ENCODE results near the gene PDIA4.

Gene PDIA4

DNA sequence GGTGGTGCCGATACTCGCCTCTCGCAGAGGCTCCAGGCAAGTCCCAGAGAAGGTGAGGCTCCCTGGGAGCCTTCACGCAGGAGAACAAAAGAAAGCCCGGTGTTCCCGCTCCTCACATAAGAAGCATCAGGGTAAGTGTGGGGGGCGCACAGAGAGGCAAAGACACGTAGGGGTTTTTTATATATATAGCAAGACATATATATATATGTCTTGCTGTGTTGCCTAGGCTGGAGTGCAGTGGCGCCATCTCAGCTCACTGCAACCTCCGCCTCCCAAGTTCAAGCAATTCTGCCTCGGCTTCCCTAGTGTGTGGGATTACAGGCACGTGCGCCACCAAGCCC is 61.3 kb downstream of the PDIA4 start:
- ChIA-PET POLR2A (ENCODE audit: low non-redundant PET) (no interaction called here), CTCF (interaction anchor here (0.6 to 1.6 kb wide), 8 partner anchors 8 to 491 kb away, joined by 3 to 5 read pairs (median 4); no protein-coding TSS in a partner anchor)
- TF ChIP-seq, protein P1, sequence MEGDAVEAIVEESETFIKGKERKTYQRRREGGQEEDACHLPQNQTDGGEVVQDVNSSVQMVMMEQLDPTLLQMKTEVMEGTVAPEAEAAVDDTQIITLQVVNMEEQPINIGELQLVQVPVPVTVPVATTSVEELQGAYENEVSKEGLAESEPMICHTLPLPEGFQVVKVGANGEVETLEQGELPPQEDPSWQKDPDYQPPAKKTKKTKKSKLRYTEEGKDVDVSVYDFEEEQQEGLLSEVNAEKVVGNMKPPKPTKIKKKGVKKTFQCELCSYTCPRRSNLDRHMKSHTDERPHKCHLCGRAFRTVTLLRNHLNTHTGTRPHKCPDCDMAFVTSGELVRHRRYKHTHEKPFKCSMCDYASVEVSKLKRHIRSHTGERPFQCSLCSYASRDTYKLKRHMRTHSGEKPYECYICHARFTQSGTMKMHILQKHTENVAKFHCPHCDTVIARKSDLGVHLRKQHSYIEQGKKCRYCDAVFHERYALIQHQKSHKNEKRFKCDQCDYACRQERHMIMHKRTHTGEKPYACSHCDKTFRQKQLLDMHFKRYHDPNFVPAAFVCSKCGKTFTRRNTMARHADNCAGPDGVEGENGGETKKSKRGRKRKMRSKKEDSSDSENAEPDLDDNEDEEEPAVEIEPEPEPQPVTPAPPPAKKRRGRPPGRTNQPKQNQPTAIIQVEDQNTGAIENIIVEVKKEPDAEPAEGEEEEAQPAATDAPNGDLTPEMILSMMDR (conservative IDR thresholded peaks at IDR 0.05; ENCODE audit: low read depth) = peak; percentile 81
- H3K27ac ChIP-seq = peak overlapping the region; percentile 69
- DNase-seq (ENCODE audit: low spot score) = no peak

DNA sequence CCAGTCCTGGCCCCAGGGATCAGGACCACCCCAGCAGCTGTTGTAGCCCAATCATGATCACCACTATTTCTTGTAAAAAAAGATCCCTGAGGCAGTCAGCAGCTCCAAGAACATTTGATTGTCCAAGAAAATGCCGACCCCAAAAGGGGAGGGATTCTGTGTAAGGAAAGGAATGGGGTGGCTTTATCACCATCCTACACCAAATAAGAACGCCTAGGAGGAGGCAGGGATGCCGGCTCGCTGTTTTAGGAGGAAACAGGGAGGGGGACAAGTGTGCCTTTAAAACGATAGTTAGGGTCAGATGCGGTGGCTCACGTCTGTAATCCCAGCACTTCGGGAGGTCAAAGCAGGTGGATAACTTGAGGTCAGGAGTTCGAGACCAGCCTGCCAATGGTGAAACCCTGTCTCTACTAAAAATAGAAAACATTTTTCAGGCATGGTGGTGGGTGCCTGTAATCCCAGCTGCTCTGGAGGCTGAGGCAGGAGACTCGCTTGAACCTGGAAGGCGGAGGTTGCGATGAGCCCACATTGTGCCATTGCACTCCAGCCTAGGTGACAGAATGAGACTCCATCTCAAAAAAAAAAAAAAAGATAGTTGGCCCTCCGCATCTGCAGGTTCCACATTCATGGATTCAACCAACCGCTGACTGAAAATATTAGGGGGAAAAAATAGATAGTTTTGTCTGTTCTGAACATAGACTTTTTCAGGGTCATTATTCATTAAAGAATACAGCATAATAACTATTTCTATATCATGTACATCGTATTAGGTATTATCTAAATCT is 63.6 kb downstream of the PDIA4 start:
- POLR2A ChIA-PET (ENCODE audit: low non-redundant PET) = no interaction called here
- TF ChIP-seq, protein P1 (conservative IDR thresholded peaks at IDR 0.05; ENCODE audit: low read depth) = no peak
- CTCF ChIA-PET = interaction anchor here (0.6 kb wide), 1 partner anchor 19 kb away, joined by 4 read pairs; no protein-coding TSS in a partner anchor
- DNase-seq (ENCODE audit: low spot score) = no peak
- H3K27ac ChIP-seq = no peak overlapping the region

DNA sequence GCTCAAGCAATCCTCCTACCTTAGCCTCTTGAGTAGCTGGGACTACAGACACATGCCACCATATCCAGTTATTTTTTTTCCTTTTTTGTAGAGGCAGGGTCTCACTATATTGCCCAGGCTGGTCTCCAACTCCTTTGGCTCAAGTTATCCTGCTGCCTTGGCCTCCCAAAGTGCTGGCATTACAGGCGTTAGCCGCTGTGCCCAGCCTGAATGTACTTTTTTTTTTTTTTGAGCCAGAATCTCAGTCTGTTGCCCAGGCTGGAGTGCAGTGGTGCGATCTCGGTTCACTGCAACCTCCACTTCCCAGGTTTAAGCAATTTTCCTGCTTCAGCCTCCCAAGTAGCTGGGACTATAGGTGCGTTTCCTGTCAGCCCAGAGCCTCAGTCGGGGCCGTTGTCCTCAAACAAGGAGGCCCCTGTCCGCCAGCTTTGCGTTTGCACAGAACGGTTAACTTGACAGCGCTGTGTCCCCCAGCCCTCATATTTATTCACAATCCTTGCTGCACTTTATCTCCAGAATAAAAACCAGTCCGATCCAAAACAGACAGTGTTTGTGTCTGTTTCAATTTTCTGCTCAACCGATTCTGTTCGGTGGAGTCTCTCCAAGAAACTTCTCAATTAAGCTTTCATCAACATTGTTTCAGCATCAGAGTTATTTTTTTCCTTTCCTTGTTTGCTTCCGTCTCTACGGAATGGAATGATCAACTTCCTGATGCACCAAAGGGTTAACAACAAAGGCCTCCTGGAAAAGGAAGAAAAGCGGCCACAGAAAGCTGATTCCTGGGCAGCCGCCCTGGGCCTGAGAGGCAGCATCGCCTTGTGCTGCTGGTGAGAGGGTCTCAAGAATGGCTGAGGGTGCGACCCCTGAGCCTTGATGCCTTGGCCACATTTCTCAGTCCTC is 64.5 kb downstream of the PDIA4 start:
- H3K27ac ChIP-seq = peak overlapping the region; percentile 31; the same call in 1 of the 2 replicates
- CTCF ChIA-PET = interaction anchor here (0.5 to 0.7 kb wide), 3 partner anchors 10 to 22 kb away, joined by 3 to 4 read pairs (median 3); no protein-coding TSS in a partner anchor
- POLR2A ChIA-PET (ENCODE audit: low non-redundant PET) = no interaction called here
- DNase-seq (ENCODE audit: low spot score) = no peak
- TF ChIP-seq, protein P1 (conservative IDR thresholded peaks at IDR 0.05; ENCODE audit: low read depth) = no peak

DNA sequence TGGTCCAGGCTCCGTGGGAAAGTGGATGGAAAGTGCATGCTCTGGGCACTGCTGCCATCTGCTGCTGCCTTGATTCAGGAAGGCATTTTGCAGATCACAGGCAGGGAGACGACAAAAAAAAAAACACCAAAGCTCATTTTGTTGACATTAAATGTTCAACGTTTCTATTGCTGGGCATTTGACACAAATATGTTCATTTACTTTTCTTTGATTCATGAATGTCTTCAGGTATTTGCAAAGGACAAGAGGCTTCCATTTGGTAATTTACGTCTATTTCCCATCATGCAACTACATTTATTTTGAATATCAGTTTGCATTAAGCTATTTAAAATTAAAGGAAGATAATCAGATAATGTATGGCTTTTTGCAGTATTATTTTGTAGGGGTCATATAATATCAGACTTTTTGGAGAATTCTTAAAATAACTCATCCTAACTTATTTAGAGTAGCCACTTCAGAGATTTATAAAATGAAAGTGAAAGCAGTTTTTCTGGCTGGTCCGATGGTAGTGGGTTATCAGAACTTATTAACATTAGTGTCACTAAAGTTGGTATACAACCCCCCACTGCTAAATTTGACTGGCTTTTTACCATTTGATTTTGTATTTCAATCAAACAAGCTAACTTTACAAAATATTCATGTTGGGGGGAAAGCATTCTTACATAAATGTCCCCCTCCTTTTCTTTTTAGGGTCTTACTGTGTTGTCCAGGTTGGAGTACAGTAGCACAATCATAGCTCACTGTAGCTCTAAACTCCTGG is 65.3 kb downstream of the PDIA4 start:
- H3K27ac ChIP-seq = no peak overlapping the region
- CTCF ChIA-PET = interaction anchor here (0.5 to 0.7 kb wide), 5 partner anchors 9 to 646 kb away, joined by 3 to 6 read pairs (median 4); no protein-coding TSS in a partner anchor

DNA sequence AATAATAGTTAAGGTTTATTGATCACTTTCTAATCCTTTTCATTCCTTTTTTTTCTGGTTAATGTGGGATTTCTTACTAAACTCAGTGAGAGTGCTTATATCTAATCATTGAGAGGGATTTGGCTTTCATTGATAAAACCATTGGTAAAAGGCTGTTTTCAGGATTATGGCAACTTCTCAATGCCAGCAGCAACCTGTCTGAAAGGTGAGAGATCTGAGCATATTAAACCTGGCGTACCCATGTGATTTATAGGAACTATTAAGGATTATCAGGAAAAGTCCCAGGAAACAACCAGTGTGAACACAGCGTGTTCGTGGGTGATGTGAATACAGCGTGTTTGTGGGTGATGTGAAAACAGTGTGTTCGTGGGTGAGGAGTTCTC is 65.9 kb downstream of the PDIA4 start:
- TF ChIP-seq, protein P1 (conservative IDR thresholded peaks at IDR 0.05; ENCODE audit: low read depth) = no peak
- CTCF ChIA-PET = interaction anchor here (0.6 kb wide), 1 partner anchor 647 kb away, joined by 6 read pairs; no protein-coding TSS in a partner anchor
- POLR2A ChIA-PET (ENCODE audit: low non-redundant PET) = no interaction called here

More for the DNA sequence above, 65.3 kb downstream of the PDIA4 start:
- DNase-seq (ENCODE audit: low spot score) = no peak
- TF ChIP-seq, protein P1 (conservative IDR thresholded peaks at IDR 0.05; ENCODE audit: low read depth) = peak; percentile 94
- POLR2A ChIA-PET (ENCODE audit: low non-redundant PET) = no interaction called here

DNA sequence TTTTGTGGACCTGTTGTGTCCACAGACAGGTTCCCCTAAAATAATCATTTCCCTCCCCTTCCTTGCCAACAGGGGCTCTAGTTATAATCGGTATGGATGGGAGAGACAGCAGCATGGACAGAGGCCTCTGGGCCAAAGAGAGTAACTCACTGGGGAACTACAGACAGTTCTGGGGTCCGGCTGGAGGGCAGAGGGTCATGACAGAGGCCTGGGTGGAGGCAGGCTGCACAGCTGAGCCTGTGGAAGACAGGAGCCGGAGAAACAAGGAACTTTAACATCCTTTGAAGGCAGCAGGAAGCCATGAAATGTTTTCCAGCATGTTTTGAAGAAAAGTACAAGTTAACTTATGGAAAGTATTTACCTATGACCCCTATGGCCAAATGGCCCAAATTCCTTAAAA is 68.6 kb downstream of the PDIA4 start:
- DNase-seq (ENCODE audit: low spot score) = no peak
- POLR2A ChIA-PET (ENCODE audit: low non-redundant PET) = no interaction called here
- CTCF ChIA-PET = no interaction called here
- TF ChIP-seq, protein P1 (conservative IDR thresholded peaks at IDR 0.05; ENCODE audit: low read depth) = no peak
- no peak overlapping the region for H3K27ac ChIP-seq

More for the DNA sequence above, 65.9 kb downstream of the PDIA4 start:
- DNase-seq (ENCODE audit: low spot score) = no peak
- no peak overlapping the region for H3K27ac ChIP-seq
